GM12873 (cell line): ENCODE measurements around the gene BCO2.

Experiments used
- CTCF ChIP-seq: IDR thresholded peaks from 2 replicates; pipeline ENCODE4 v1.5.1; 2012; ENCODE audit warnings: low read depth, mild to moderate bottlenecking, moderate library complexity, low read length, control low read depth; ENCODE audit not compliant: insufficient read depth; ENCODE audit errors: missing control alignments

Gene BCO2

GRCh38 chr11:112173152-112173551 lies 2.2 kb upstream of the BCO2 start:
- TF ChIP-seq CTCF = no peak

DNA sequence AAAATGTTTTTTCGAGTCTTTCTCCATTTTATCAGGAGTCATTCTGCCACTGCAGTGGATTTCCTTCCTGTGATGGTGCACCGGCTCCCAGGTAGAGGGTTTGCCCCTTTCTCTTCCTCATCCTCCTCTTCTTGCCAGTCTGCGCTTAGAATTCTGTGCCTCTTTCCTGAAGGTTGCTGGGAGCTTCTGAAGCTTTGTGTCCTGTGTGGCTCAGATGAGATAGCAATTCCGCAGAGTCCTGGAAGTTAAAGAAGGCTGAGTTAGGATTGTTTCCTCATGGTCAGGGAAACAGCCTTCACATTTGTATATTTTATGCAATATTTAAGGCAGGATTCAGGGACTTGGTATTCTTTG lies 264 bp downstream of the BCO2 start:
- no peak for TF ChIP-seq CTCF

GRCh38 chr11:112176077-112176476 lies 765 bp downstream of the BCO2 start:
- TF ChIP-seq CTCF = no peak

- TF ChIP-seq CTCF = no peak
Observed at GRCh38 chr11:112177589-112177988, 2.3 kb downstream of the BCO2 start.

GRCh38 chr11:112178428-112178827 lies 3.1 kb downstream of the BCO2 start:
- no peak for TF ChIP-seq CTCF

- TF ChIP-seq CTCF = no peak
Observed at GRCh38 chr11:112178936-112179335, 3.6 kb downstream of the BCO2 start.

GRCh38 chr11:112179601-112180000 lies 4.3 kb downstream of the BCO2 start:
- no peak for TF ChIP-seq CTCF

DNA sequence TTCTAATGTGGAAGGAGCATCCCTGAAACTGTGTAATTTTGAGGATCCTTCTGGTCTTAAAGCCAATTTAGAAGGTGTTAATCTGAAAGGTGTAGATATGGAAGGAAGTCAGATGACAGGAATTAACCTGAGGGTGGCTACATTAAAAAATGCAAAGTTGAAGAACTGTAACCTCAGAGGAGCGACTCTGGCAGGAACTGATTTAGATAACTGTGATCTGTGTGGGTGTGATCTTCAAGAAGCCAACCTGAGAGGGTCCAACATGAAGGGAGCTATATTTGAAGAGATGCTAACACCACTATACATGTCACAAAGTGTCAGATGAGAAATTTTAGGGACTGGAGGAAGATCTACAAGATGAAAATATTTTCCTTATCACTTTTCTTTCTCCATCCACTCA lies 7.6 kb downstream of the BCO2 start:
- no peak for TF ChIP-seq CTCF
